Renal cortical epithelial cell (primary cell): ENCODE data around the gene LTBP1. TPM values are rescaled to one million over a fixed set of nuclear protein-coding genes. Genes with fewer than 3 reads are reported as not detected.
A peak's percentile ranks its signal among the peaks of the same experiment; 100 is the strongest.

Experiments
- DNase-seq: peaks from one replicate; pipeline ENCODE4 v3.0.0-alpha.2; 2011; ENCODE audit warnings: low read depth
- total RNA-seq: library from RNA; depleted of rRNA; stranded (reverse); fragments of >200 nt; gene quantifications from 2 replicates; pipeline ENCODE4 v1.2.3, GENCODE V29; 2014

The LTBP1 gene
- total RNA-seq, 1 donor from 2014 or later, result 0.89 TPM

DNA sequence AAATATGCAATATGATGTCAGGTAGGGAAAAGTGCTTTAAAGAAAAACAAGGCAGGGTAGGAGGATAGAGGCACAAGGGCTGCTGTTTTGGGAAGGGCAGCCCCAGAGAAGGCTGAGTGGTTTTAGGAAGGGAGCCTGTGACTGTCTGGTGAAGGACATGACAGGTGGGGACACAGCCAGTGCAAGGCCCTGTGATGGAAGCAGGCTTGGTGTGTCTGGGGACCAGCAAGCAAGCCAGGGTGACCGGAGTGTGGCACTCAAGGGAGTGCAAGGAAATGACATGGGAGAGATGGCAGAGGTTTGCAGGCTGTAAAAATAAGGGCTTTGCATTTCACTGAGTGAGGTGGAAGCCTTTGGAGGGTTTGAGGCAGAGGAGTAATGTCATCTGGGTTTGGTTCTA, 62.0 kb downstream of the LTBP1 start:
- no peak for DNase-seq

DNA sequence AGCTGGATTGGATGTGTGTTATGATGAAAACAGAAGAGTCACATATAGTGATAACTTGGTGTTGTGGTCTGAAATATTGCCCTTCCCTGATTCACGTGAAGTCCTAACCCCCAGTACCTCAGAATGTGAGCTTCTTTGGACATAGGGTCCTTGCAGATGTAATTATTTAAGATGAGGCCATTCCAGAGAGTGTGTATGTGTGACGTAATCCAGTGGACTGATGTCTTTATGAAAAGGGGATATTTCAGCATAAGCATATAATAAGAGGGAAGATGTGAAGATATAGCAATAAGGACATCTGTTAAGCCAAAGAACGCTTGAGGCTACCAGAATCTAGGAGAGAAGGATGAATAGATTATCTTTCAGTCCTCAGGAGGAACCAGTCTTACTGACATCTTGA, 62.5 kb downstream of the LTBP1 start:
- no peak for DNase-seq

- no peak for DNase-seq
Observed at GRCh38 chr2:33011373-33011772, 64.6 kb downstream of the LTBP1 start.

DNA sequence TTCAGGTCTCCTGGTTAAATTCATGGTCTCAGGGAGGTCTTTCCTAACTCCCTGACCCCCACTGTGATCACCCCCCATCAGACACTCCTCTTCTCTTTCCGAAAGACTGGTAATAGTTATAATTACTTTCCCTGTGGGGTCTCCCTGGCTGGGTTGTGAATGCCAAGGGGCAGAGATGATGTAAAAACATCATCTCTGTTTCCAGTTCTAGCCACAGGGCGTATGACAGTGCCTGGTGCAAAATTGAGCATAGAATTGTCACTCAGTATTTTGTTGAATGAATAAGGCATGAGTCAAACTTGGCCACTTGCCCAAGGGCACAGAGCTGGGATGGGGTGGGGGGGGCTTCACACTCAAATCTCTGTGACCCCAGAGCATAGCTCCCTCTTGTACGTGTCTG, 65.2 kb downstream of the LTBP1 start:
- no peak for DNase-seq

DNA sequence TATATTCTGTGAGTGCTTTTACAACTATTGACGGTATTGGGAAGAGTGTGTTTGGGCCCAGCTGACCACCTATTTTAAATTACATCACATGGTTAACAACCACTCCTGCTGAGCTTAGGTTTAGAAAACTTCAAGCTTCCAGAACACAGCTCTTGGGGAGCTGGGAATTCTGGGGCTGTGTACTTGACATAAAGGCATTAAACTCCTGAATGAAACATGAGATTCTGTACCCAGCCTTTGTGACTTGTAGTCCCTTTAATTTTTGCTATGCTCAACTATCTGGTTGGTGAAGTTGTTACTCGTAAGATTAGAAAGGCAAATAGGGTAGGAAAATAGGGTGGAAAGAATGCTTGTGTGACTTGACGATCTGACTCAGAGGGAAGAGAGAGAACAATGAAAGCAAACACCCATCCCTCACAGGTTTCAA, 66.9 kb downstream of the LTBP1 start:
- peak; percentile 13 for DNase-seq

GRCh38 chr2:33014268-33014667, 67.5 kb downstream of the LTBP1 start:
- no peak for DNase-seq

DNA sequence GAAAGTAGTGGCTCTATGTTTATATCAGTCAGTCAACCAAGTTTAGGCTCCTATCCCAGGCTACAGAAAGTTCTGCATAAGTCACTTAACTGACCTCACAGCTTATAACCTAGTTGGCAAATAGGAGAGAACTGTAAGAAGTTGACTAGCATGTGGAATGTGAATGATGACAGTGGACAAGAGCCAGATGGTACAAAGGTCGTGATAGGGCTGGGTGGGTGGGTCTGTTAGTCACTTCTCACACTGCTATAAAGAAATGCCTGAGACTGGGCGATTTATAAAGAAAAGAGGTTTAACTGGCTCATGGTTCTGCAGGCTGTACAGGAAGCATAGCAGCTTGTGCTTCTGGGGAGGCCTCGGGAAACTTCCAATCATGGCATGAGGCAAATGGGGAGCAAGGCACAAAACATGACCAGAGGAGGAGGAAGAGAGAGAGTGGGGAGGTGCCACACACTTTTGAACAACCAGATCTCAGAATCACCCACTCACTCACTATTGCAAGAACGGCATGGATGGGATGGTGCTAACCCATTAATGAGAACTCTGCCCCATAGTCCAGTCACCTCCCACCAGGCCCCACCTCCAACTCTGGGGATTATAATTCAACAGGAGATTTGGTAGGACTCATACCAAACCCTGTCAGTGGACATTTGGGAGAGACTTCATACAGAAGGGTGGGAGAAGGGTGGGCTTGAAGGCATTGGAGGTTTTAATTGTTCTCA, 68.8 kb downstream of the LTBP1 start:
- peak; percentile 76 for DNase-seq

- no peak for DNase-seq
Observed at GRCh38 chr2:33018271-33018670, 71.5 kb downstream of the LTBP1 start.

DNA sequence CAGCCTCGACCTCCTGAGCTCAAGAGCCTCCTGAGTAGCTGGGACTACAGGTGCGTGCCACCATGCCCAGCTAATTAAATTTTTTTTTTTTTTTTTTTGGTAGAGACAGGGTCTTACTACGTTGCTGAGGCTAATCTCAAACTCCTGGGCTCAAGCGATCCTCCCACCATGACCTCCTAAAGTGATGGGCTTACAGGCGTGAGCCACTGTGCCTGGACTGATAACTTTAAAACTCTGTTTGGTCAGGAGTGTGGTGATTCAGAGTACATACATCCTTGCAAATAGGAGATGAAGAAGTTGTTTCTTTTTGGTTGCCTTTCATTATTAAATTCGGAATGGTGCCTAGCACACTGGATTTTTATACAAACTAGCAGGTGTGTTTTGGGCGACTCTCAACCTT, 73.0 kb downstream of the LTBP1 start:
- DNase-seq, result no peak

GRCh38 chr2:33020883-33021282, 74.1 kb downstream of the LTBP1 start:
- no peak for DNase-seq

DNA sequence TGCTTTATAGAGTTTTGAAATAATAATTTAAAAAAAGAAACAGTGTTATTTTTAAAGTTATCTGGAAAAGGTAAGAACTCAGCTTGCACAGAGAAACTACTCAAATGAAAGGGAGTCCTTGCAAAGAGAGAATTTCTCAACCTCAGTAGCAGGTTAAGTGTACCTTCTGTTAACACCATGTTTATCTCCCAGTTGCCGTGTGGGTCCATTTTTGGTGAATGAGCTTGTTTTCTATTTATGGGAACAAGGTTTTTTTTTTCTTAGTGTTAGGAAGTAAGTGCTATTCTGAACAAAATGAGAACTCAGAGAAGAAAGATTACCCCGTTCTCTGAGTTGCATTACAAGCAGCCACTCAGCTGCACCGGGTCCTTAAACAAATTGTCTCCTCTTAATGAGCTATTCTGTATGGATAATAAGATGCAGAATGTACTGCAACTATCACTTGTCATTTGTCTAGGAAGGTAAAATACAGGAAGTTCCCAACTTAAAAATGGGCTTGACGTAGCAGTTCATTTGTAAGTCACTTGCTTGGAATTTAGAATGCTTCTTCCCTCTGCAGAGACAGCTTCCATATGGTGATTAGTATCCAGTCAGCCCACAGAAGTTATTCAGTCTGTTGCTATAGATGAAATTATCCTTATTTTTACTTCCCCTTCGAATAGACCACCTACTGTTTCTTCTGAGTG, 74.9 kb downstream of the LTBP1 start:
- DNase-seq, result no peak

- no peak for DNase-seq
Observed at GRCh38 chr2:33022395-33022985, 75.7 kb downstream of the LTBP1 start.

- peak; percentile 74 for DNase-seq
Observed at GRCh38 chr2:33022989-33023727, 76.4 kb downstream of the LTBP1 start.

- no peak for DNase-seq
Observed at GRCh38 chr2:33023728-33024500, 77.2 kb downstream of the LTBP1 start.

- DNase-seq, result no peak
Observed at GRCh38 chr2:33024758-33025157, 78.0 kb downstream of the LTBP1 start.

- DNase-seq, result no peak
Observed at GRCh38 chr2:33029459-33029858, 82.7 kb downstream of the LTBP1 start.

DNA sequence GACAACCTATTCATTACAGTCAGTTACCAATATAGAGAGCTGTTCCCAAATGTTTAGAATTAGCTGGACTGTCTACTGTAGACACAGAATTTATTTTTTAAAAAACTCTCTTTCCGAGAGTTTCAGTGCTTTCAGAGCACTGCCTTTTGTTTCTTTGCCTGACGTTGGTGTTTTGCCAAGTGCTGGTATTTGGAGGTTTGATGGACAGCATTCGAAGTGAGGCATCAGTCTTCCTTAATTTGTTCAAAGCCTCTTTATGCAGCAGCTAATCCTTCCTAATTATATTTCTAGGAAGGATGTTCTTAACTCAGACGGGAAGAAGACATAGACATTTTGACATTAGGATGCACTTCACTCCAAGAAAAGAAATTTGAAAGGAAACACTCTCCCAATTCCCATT, 83.2 kb downstream of the LTBP1 start:
- DNase-seq, result no peak

DNA sequence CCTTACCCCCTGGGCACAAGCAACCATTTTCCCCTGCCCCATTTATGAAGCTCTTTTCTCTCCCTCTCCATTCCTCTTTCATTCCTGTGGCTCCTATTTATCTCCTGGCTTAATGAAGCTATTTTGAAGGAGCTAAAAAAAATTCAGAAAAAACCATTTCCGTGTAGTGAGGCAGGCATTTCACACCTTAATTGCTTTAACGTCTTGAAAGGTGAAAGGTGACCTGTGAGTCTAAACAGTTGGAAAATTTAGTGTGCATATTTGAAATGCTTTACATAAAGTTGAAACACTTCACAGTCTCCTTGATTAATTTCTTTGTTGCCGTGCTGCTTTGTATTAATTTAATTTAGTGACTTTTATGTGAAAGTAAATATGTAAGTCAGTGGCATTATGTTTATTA, 83.6 kb downstream of the LTBP1 start:
- DNase-seq, result no peak

DNA sequence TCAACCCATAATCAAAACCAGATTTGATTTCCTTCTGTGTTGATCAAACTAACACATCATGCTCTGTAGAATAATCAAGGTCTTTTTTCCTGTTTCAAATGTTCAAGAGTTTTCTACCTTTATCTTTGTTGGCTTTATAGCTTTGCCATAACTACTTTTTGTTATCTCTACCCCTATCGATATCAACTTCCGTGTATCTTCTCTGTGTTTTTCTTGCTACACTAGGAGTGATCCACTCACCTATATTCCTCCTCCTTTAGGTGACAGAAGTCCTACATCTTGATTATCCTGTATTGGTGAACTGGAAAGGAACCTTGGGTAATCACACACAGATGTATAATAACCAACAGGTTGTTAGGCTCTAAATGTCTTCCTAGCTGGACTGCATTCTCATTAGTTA, 85.5 kb downstream of the LTBP1 start:
- DNase-seq, result no peak

DNA sequence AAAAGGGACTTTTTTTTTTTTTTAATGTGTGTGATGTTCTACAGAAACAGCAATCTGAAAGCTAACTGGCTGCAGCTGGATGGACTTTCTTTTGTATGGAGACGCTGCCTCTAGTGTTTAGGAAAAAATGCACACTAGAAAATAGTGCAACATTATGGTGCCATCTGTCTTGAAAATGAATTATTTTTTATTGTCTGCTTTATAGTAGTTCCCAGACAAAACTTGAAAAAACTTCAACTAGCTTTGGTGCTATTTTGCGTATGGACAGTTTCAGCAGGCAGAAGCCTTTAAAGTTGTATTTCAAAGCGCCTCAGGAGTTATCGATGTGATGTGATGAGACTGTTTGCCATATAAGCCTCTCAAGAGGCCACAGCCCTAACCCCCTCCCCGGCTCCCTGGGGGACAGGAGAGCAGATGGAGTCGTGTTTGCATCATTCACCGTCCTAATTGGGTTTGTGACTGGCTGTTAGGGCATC, 86.9 kb downstream of the LTBP1 start:
- DNase-seq, result peak; percentile 38

- no peak for DNase-seq
Observed at GRCh38 chr2:33034784-33035183, 88.0 kb downstream of the LTBP1 start.

- DNase-seq, result no peak
Observed at GRCh38 chr2:33038230-33038629, 91.5 kb downstream of the LTBP1 start.
